Fibroblast of mammary gland (primary cell): Measurements from ENCODE around the gene FAM234B.

Experiments
- DNase-seq: peaks from one replicate; pipeline ENCODE4 v3.0.0-alpha.2; 2010; ENCODE audit warnings: low read depth
- H3K4me3 ChIP-seq: 2 replicates; pipeline ENCODE4 v1.5.1; 2011; ENCODE audit warnings: low read depth, mild to moderate bottlenecking, low read length, moderate library complexity; ENCODE audit not compliant: control insufficient read depth
- CTCF ChIP-seq: conservative IDR thresholded peaks from 2 replicates; pipeline ENCODE4 v1.5.1; 2011; ENCODE audit warnings: low read depth, low read length, inconsistent platforms; ENCODE audit not compliant: control insufficient read depth, insufficient read depth

Gene FAM234B

GRCh38 chr12:13094367-13094766, 50.2 kb downstream of the FAM234B start:
- DNase-seq, result peak; percentile 66
- no peak for TF ChIP-seq CTCF
- H3K4me3 ChIP-seq, result no peak overlapping the region

GRCh38 chr12:13095266-13095995, 51.2 kb downstream of the FAM234B start:
- TF ChIP-seq CTCF, result no peak
- no peak for DNase-seq
- no peak overlapping the region for H3K4me3 ChIP-seq

- peak; percentile 36 for DNase-seq
- TF ChIP-seq CTCF, result no peak
- H3K4me3 ChIP-seq, result peak overlapping the region; percentile 44
Measured at GRCh38 chr12:13097491-13098011, 53.4 kb downstream of the FAM234B start.

- no peak for DNase-seq
- no peak overlapping the region for H3K4me3 ChIP-seq
- no peak for TF ChIP-seq CTCF
Measured at GRCh38 chr12:13099066-13099843, 55.1 kb downstream of the FAM234B start.

- TF ChIP-seq CTCF, result no peak
- DNase-seq, result no peak
- no peak overlapping the region for H3K4me3 ChIP-seq
Measured at GRCh38 chr12:13099844-13100604, 55.8 kb downstream of the FAM234B start.

GRCh38 chr12:13100605-13100881, 56.4 kb downstream of the FAM234B start:
- DNase-seq, result no peak

More at GRCh38 chr12:13100605-13100881, 56.4 kb downstream of the FAM234B start:
- no peak for TF ChIP-seq CTCF
- no peak overlapping the region for H3K4me3 ChIP-seq
